Neural crest cell (in vitro differentiated cells): ENCODE measurements around the gene CNTN5. TPM values are rescaled to one million over a fixed set of nuclear protein-coding genes. Genes with fewer than 3 reads are reported as not detected.

ENCODE experiments used
- DNase-seq: peaks from one replicate; pipeline ENCODE4 v3.0.0; 2021; ENCODE audit warnings: low read depth, mixed read lengths, low spot score
- H3K27ac Mint-ChIP-seq: one replicate; pipeline ENCODE4 v1.8.0; 2021; ENCODE audit warnings: mild to moderate bottlenecking, mixed read lengths; ENCODE audit not compliant: unreplicated experiment
- H3K27me3 Mint-ChIP-seq: 2 replicates; pipeline ENCODE4 v1.8.0; 2021; ENCODE audit warnings: low read depth, mild to moderate bottlenecking, mixed read lengths
- H3K36me3 Mint-ChIP-seq: 2 replicates; pipeline ENCODE4 v1.8.0; 2021; ENCODE audit warnings: low read depth, mild to moderate bottlenecking, mixed read lengths
- H3K4me1 Mint-ChIP-seq: 2 replicates; pipeline ENCODE4 v1.8.0; 2021; ENCODE audit warnings: mixed read lengths
- H3K4me3 Mint-ChIP-seq: one replicate; pipeline ENCODE4 v1.8.0; 2021; ENCODE audit warnings: mild to moderate bottlenecking, mixed read lengths
- H3K9me3 Mint-ChIP-seq: 2 replicates; pipeline ENCODE4 v1.8.0; 2021; ENCODE audit warnings: mixed read lengths
- CTCF ChIP-seq: fragments of 200-600 bp; sonication (generic); conservative IDR thresholded peaks from 2 replicates; pipeline ENCODE4 v1.5.0; 2021; ENCODE audit warnings: antibody characterized with exemption, mild to moderate bottlenecking
- total RNA-seq: library from RNA; stranded (reverse); gene quantifications from 2 replicates; pipeline ENCODE4 v1.2.1, GENCODE V29; 2021

Gene CNTN5
- total RNA-seq, 1 donor from 2014 or later: not detected

- no peaks in the 10 kb centered on the region for H3K4me1 Mint-ChIP-seq
- TF ChIP-seq CTCF: no peak
- H3K27ac Mint-ChIP-seq: no peak overlapping the region
- no peak for DNase-seq
- H3K27me3 Mint-ChIP-seq: no peaks in the 10 kb centered on the region
- H3K4me3 Mint-ChIP-seq: no peak overlapping the region
- H3K9me3 Mint-ChIP-seq: no peaks in the 10 kb centered on the region
- no peaks in the 10 kb centered on the region for H3K36me3 Mint-ChIP-seq
Observed at GRCh38 chr11:99742501-99742900, 721.8 kb downstream of the CNTN5 start.

GRCh38 chr11:99759787-99760186, 739.0 kb downstream of the CNTN5 start:
- no peak overlapping the region for H3K27ac Mint-ChIP-seq
- H3K36me3 Mint-ChIP-seq: no peaks in the 10 kb centered on the region
- H3K9me3 Mint-ChIP-seq: no peaks in the 10 kb centered on the region
- DNase-seq: no peak
- no peaks in the 10 kb centered on the region for H3K4me1 Mint-ChIP-seq
- no peak for TF ChIP-seq CTCF
- no peaks in the 10 kb centered on the region for H3K27me3 Mint-ChIP-seq
- H3K4me3 Mint-ChIP-seq: no peak overlapping the region

- no peaks in the 10 kb centered on the region for H3K27me3 Mint-ChIP-seq
- H3K36me3 Mint-ChIP-seq: no peaks in the 10 kb centered on the region
- no peak for DNase-seq
- H3K27ac Mint-ChIP-seq: no peak overlapping the region
- no peak for TF ChIP-seq CTCF
- no peaks in the 10 kb centered on the region for H3K9me3 Mint-ChIP-seq
- H3K4me3 Mint-ChIP-seq: no peak overlapping the region
- H3K4me1 Mint-ChIP-seq: no peaks in the 10 kb centered on the region
Observed at GRCh38 chr11:99766811-99767210, 746.1 kb downstream of the CNTN5 start.

- H3K27ac Mint-ChIP-seq: no peak overlapping the region
- DNase-seq: no peak
- H3K27me3 Mint-ChIP-seq: no peaks in the 10 kb centered on the region
- no peaks in the 10 kb centered on the region for H3K36me3 Mint-ChIP-seq
- no peak for TF ChIP-seq CTCF
- no peaks in the 10 kb centered on the region for H3K4me1 Mint-ChIP-seq
- H3K9me3 Mint-ChIP-seq: no peaks in the 10 kb centered on the region
- H3K4me3 Mint-ChIP-seq: no peak overlapping the region
Observed at GRCh38 chr11:99773646-99774045, 752.9 kb downstream of the CNTN5 start.

GRCh38 chr11:99781074-99781473, 760.3 kb downstream of the CNTN5 start:
- H3K4me3 Mint-ChIP-seq: no peak overlapping the region
- no peaks in the 10 kb centered on the region for H3K27me3 Mint-ChIP-seq
- H3K4me1 Mint-ChIP-seq: no peaks in the 10 kb centered on the region
- no peak for DNase-seq
- no peaks in the 10 kb centered on the region for H3K36me3 Mint-ChIP-seq
- peaks cover under 1% of the 10 kb centered on the region for H3K9me3 Mint-ChIP-seq
- no peak for TF ChIP-seq CTCF
- H3K27ac Mint-ChIP-seq: no peak overlapping the region

- Mint-ChIP-seq H3K4me1 (no peaks in the 10 kb centered on the region), H3K9me3 (peaks cover 2% of the 10 kb centered on the region), H3K36me3 (no peaks in the 10 kb centered on the region), H3K27ac (no peak overlapping the region), H3K4me3 (no peak overlapping the region), H3K27me3 (no peaks in the 10 kb centered on the region)
- no peak for TF ChIP-seq CTCF
- DNase-seq: no peak
Observed at GRCh38 chr11:99791354-99791753, 770.6 kb downstream of the CNTN5 start.
